ENCODE data around the gene SYNPO2L. TPM values are rescaled to one million over a fixed set of nuclear protein-coding genes. Genes with fewer than 3 reads are reported as not detected.

The SYNPO2L gene
- total and polyA plus RNA-seq, 4 donors, result under 0.01 to 0.02 TPM; not detected in 2

GRCh38 chr10:73597346-73597745, 58.5 kb downstream of the SYNPO2L start:
- H3K9ac ChIP-seq (ENCODE audit: low read depth in 1 of 2, low read length in 2 of 2), result no peak overlapping the region
- TF ChIP-seq NR2F2 (IDR thresholded peaks at IDR 0.05), result no peak
- no peak for TF ChIP-seq CTCF (IDR thresholded peaks at IDR 0.05; ENCODE audit: low read depth, low read length, missing input control)
- no peak for TF ChIP-seq GABPA (IDR thresholded peaks at IDR 0.05 in 1 of 2, conservative IDR thresholded peaks at IDR 0.05 in 1 of 2)
- TF ChIP-seq TAF1 (conservative IDR thresholded peaks at IDR 0.05), result no peak
- no peak for TF ChIP-seq FOXA1 (IDR thresholded peaks at IDR 0.05)
- TF ChIP-seq ZBTB33 (IDR thresholded peaks at IDR 0.05), result no peak
- TF ChIP-seq REST (IDR thresholded peaks at IDR 0.05), result no peak
- no peak for TF ChIP-seq FOXA2 (IDR thresholded peaks at IDR 0.05)
- no peak for TF ChIP-seq HNF4A (conservative IDR thresholded peaks at IDR 0.05)
- TF ChIP-seq, protein P1, sequence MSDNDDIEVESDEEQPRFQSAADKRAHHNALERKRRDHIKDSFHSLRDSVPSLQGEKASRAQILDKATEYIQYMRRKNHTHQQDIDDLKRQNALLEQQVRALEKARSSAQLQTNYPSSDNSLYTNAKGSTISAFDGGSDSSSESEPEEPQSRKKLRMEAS (IDR thresholded peaks at IDR 0.05), result no peak
- no peak for TF ChIP-seq EGR1 (IDR thresholded peaks at IDR 0.05; ENCODE audit: low read depth in 2 of 2)
- no peak overlapping the region for H3K27ac ChIP-seq (ENCODE audit: low read depth in 1 of 2, low read length in 2 of 2)
- 99% methylated on average over 1 of the region's 1 CpG for WGBS
- no peak overlapping the region for H3K4me3 ChIP-seq (ENCODE audit: low read depth in 1 of 3, low read length in 3 of 3)
- H3K36me3 ChIP-seq (ENCODE audit: control insufficient read depth in 4 of 4, insufficient read depth in 3 of 4, low read depth in 1 of 4, low read length in 3 of 4), result no peaks in the 10 kb centered on the region
- H3K4me1 ChIP-seq (ENCODE audit: control insufficient read depth in 4 of 4, insufficient read depth in 4 of 4, low read length in 3 of 4), result no peaks in the 10 kb centered on the region
- no peak for DNase-seq (ENCODE audit: low spot score)
- no peaks in the 10 kb centered on the region for H3K27me3 ChIP-seq (ENCODE audit: control insufficient read depth in 4 of 4, insufficient read depth in 4 of 4, low read length in 3 of 4)
- H3K9me3 ChIP-seq (ENCODE audit: control insufficient read depth in 4 of 4, low read length in 3 of 4), result no peaks in the 10 kb centered on the region

Other genes with a start within 250 kb of the SYNPO2L start
- gene ANXA7, start 242.0 kb downstream of the SYNPO2L start, total RNA-seq, result 10 to 100 TPM; 71.6 to 93.0 TPM
- 10 to 100 TPM; 87.0 to 93.4 TPM for gene ANXA7, start 242.0 kb downstream of the SYNPO2L start, polyA plus RNA-seq
- gene MSS51, start 222.5 kb downstream of the SYNPO2L start, total RNA-seq, result 1 to 10 TPM; 1.4 to 1.6 TPM
- gene MSS51, start 222.5 kb downstream of the SYNPO2L start, polyA plus RNA-seq, result under 1 TPM; 0.08 to 0.43 TPM
- 10 to 100 TPM; 15.6 to 22.4 TPM for gene PPP3CB, start 160.0 kb downstream of the SYNPO2L start, total RNA-seq
- gene PPP3CB, start 160.0 kb downstream of the SYNPO2L start, polyA plus RNA-seq, result 1 to 10 TPM; 5.7 to 7.1 TPM
- gene USP54, start 64.7 kb downstream of the SYNPO2L start, total RNA-seq, result 1 to 10 TPM; 3.6 to 9.0 TPM
- gene USP54, start 64.7 kb downstream of the SYNPO2L start, polyA plus RNA-seq, result 10 to 100 TPM in 1 of 2 donors, 1 to 10 TPM in 1; 1.3 to 10.4 TPM
- under 1 TPM; 0.17 to 0.23 TPM for gene MYOZ1, start 14.6 kb downstream of the SYNPO2L start, total RNA-seq
- under 1 TPM in 1 of 2 donors, not detected in 1; 0.14 TPM for gene MYOZ1, start 14.6 kb downstream of the SYNPO2L start, polyA plus RNA-seq
- 1 to 10 TPM; 3.3 to 9.1 TPM for gene AGAP5, start 42.1 kb upstream of the SYNPO2L start, total RNA-seq
- 1 to 10 TPM; 1.4 to 1.7 TPM for gene AGAP5, start 42.1 kb upstream of the SYNPO2L start, polyA plus RNA-seq
- gene SEC24C, start 88.3 kb upstream of the SYNPO2L start, total RNA-seq, result 10 to 100 TPM; 41.4 to 48.1 TPM
- 10 to 100 TPM; 15.0 to 40.5 TPM for gene SEC24C, start 88.3 kb upstream of the SYNPO2L start, polyA plus RNA-seq
- gene CHCHD1, start 126.0 kb upstream of the SYNPO2L start, total RNA-seq, result 10 to 100 TPM in 1 of 2 donors, 1 to 10 TPM in 1; 7.6 to 13.7 TPM
- 10 to 100 TPM; 32.5 to 47.4 TPM for gene CHCHD1, start 126.0 kb upstream of the SYNPO2L start, polyA plus RNA-seq
- gene ZSWIM8, start 129.6 kb upstream of the SYNPO2L start, total RNA-seq, result 10 to 100 TPM; 35.3 to 66.2 TPM
- 10 to 100 TPM; 33.3 to 53.4 TPM for gene ZSWIM8, start 129.6 kb upstream of the SYNPO2L start, polyA plus RNA-seq
- gene NDST2, start 155.6 kb upstream of the SYNPO2L start, total RNA-seq, result 10 to 100 TPM; 11.4 to 14.0 TPM
- 1 to 10 TPM; 6.5 to 7.6 TPM for gene NDST2, start 155.6 kb upstream of the SYNPO2L start, polyA plus RNA-seq
- 10 to 100 TPM in 1 of 2 donors, 1 to 10 TPM in 1; 9.3 to 18.3 TPM for gene CAMK2G, start 218.5 kb upstream of the SYNPO2L start, total RNA-seq
- 10 to 100 TPM in 1 of 2 donors, 1 to 10 TPM in 1; 6.8 to 10.4 TPM for gene CAMK2G, start 218.5 kb upstream of the SYNPO2L start, polyA plus RNA-seq

Data from liver (tissue), 9 donors.